Fibroblast of skin of right biceps (primary cell): ENCODE measurements around the gene TINAGL1.

Source experiments
- DNase-seq: peaks from one replicate; pipeline ENCODE4 v3.0.0-alpha.2; 2013

Gene TINAGL1

DNA sequence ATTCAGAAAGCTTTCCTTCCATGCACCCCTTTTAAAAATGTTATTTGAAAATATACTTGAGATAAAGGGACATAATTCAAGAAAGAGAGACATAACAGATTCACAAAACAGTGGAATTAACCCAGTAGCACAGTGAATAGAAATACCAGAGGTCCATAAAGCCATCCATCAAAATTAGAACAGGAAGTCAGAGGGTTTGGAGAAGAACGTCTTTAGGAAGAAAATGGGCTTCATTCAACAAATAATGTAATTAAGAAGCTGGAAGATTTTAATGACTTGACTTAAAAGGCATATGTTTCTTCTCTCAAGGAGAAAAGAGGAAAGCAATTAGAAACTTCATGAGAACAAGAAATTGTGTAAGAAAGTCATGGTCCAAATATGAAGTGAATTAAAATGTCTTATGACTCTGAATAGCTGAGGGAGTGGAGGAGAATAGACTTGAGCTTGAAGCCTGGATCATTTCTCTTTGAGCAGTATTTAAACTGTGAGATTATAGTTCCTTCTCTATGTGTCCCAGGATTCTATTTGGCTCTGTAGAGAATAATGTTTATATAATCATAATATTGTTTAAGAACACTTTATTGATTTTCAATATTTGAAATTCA is 33.3 kb downstream of the TINAGL1 start:
- DNase-seq, result no peak

DNA sequence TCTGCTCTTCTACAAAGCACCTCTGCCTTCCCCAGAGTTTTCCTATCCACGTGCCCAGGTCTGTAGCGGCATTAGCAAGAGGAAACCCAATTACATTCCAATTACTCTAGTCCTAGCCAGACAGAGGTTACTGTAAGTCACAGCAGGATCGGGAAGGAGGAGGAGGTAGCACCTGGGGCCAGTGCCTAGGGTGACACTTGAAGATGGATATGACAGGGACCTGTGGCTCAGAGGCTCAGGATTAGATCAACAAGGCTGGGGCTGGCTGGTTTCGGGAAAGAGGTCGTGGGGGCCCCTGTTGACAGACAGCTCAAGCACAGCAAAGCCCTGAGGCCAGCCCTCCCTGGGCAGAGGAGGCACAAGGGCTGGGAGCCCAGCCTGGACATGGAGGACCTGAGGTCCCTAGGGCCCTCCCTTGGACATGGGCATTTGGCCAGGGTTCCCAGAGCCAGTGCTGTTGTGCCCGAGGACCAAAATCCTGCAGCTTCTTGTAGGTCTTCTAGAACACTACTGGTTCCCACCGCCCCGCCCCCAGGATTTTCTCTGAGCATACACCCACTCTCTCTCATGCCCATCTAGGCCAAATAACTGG is 38.2 kb downstream of the TINAGL1 start:
- no peak for DNase-seq

DNA sequence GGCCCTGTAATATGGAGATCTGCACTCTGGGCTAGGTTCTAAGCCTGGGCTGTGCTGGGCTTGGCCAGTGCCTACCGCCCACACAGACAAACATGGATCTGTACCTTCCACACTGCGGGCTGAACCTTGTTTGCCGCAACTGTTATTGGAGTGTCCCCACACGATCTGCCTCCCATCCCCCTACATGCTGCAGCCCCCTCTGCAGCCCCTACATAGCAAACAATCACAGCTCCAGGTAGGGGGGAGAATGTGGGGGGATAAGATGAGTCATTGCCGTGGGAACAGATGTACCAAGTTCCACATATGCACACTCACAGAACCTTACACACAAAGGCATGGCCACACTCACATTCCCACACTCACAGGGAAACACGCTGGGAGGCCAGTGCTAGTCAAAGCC is 39.1 kb downstream of the TINAGL1 start:
- DNase-seq, result peak; percentile 20

DNA sequence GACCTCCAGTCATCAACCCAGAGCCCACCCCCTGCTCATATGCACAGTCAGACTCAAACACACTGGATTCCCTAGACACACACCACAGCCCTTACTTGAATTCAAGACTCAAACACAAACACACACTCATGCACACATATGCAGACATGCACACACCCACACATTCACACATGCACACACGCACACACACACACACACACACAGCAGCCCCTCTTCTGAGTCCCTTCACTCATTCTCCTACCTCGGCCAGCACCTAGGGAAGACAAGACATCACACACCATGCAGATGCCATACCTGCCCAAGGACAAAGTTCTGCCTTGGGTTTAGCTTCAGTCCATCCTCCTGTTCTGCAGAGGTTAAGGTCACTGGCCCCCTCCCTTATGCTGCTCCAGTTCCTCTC is 39.6 kb downstream of the TINAGL1 start:
- DNase-seq, result no peak

DNA sequence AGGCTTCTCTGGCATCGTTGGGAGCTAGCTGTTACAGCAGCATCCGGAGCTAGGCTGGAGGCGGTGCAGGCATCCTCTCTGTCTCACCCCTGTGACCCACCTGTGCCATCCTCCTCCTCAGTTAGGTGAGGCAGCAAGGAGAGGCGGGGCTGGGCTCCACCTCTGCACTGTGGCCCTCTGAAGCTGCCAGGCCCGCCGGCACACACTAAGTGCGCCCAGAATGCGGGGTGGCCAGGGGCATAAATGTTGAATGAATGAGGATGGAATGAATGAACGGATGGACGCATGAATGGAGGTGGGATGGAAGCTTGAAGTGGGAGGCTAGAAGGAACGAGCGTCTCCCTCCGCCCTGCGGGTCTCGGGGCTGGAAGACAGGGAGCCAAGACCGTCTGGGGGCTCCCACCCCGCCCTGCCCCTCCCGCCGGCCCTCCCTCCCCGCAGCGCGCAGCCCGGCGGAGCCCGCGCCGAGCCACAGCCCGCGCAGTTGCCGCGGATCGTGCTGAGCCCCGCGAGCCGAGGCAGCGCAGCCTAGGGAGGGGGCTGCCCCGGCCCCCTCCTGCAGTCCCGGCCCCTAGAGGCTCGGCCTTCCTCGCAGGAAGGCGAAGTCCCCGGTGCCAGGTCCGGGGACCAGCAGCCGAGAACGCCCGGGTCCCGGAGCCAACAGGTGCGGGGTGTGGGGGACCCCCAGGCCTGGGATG is 41.1 kb downstream of the TINAGL1 start, which contains the start of gene HCRTR1:
HCRTR1 (plus strand) TSS at position 472 of the 698 bp plus-strand sequence. CDS start 1,504 bp downstream, outside the sequence.
- no peak for DNase-seq

DNA sequence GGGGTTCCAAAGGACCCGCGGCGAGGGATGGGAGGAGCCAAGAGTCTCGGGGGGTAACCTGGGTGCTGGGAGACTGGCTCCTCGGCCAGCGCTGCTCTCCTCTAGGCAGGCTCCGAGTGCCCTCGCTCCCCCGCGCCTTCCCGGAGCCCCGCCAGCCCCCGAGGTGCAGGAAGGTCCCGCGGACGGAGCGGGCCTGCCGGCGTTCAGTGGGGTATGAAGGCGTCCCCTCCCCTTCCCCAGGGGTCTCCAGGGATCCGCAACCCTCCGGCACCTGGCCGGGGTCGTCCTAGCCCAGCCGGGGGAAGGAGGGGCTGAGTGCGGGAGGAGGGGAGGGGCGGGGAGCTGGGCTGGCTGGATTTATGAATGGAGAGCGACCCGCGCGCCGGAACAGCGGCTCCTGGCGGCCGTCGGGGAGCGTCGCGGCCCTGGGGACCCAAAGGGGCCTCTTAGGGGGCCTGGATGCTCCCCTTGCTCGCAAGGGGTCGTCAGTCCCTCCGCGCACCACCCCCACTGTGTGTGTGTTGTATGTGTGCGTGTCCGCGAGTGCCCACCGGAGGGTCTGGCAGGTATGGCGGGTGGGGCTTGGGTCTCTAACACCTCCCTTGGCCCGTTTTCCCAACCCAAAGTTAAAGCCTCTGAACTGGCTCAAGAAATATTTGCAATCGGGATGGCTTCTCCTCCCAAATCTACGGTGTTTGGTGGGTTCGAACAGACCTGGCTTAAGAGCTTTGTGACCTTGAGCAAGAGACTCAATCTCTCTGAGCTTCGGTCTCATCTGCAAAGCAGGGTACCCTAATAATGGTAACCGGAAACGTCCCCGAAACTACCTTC is 41.8 kb downstream of the TINAGL1 start:
- DNase-seq, result peak; percentile 38

DNA sequence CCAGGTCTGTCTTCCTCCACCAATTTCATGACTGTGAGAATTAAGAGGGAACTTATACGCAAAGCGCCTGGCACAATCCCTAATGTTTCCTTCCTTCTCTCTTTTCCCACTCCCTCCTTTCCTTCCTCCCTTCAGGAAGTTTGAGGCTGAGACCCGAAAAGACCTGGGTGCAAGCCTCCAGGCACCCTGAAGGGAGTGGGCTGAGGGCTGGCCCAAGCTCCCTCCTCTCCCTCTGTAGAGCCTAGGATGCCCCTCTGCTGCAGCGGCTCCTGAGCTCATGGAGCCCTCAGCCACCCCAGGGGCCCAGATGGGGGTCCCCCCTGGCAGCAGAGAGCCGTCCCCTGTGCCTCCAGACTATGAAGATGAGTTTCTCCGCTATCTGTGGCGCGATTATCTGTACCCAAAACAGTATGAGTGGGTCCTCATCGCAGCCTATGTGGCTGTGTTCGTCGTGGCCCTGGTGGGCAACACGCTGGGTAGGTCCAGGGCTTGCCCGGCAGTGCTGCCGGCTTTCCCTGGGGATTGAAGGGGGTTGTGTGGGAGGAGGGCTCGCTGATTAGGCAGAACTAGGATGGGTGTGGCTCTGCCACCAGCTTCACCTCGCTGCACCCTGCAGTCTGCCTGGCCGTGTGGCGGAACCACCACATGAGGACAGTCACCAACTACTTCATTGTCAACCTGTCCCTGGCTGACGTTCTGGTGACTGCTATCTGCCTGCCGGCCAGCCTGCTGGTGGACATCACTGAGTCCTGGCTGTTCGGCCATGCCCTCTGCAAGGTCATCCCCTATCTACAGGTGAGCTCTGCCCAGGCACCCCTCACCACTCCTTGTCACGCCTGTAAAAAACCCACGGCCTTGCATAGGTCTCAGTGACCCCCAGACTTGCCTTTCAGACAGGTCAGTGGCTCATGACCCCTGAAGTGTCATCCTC is 42.9 kb downstream of the TINAGL1 start:
- DNase-seq, result no peak

DNA sequence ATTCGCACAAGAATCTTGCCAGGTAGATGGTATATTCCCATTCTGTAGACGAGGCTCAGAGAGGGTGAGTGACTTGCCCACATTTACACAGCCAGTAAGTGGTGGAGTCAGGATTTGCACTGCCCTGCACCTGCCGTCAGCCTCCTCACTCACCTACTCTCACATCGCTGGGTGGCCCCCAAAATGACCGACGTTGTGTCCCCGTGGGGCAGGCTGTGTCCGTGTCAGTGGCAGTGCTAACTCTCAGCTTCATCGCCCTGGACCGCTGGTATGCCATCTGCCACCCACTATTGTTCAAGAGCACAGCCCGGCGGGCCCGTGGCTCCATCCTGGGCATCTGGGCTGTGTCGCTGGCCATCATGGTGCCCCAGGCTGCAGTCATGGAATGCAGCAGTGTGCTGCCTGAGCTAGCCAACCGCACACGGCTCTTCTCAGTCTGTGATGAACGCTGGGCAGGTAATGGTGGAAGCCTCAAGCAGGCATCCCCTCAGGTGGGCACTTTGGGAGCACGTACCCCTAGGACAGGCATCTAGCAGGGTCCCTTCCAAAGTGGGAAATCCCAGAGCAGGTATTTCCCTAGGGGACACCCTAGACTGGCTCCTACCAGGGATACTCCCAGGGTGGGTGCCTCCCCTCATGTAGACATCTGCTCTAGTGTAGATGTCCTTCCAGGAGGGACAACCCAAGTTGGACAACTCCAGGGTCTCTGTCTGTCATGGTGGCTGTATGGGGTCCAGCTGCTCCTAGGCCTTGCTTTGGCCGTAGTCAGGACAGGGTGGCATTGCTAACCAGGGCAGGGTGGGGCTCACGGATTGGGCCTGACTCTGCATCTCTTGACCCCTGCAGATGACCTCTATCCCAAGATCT is 44.5 kb downstream of the TINAGL1 start:
- no peak for DNase-seq

DNA sequence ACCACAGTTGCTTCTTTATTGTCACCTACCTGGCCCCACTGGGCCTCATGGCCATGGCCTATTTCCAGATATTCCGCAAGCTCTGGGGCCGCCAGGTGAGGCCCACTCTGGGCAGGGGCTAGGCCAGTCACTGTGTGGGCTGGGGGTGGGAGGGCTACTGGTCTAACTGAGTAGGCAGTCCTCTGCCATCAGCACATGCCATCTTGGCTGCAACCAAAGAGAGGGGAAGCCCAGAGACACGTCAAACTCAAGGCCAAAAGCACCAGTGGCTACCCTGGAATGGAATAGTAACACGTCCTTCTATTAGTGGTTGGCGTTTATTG is 45.1 kb downstream of the TINAGL1 start:
- no peak for DNase-seq

DNA sequence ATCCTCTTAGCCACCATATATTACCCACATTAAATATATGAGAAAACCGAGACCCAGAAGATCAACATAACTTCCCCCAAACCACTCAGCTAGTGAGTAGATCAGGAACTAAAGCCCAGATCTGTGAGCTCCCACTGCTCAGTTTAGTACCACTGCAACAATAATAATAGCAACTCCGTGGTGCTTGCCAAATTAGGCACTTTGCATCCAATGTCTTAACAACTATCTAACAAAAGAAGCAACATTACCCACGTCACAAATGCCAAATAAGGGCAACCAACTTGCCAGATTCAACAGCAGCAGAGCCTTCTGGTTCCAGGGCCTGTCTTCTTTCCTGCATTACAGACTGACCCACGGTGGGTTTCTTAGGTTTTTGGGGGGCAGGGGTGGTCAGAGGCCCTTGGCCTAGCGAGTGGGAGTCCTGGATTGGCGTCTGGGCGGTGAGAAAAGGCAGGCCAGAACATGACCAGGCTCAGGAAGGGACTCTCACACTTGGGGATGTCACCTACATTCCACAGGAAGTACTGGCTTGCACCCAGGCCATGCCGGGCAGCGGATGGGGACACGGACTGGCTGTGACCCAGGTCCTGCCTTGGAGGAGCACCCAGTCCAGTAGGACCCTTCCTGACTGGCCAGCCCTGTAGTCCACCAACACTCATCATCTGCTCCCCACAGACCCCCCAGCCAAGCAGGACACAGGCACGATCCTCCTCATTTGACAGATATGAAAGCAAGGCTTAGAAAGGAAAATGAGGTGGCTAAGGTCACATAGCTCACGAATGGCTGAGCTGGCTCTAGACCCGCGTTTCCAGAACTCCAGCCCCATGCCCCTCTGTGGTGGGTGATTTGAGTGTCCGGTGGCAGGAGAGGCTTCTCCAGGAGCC is 45.8 kb downstream of the TINAGL1 start:
- DNase-seq, result no peak

DNA sequence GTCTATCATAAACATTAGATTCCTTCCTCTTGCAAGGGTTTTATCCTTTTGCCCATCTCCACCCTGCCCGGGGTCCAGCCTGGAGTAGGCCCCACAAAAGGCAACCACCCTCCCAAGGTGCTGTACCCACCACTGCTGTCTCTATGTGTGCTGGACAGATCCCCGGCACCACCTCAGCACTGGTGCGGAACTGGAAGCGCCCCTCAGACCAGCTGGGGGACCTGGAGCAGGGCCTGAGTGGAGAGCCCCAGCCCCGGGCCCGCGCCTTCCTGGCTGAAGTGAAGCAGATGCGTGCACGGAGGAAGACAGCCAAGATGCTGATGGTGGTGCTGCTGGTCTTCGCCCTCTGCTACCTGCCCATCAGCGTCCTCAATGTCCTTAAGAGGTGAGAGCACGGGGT is 47.0 kb downstream of the TINAGL1 start:
- DNase-seq, result no peak

DNA sequence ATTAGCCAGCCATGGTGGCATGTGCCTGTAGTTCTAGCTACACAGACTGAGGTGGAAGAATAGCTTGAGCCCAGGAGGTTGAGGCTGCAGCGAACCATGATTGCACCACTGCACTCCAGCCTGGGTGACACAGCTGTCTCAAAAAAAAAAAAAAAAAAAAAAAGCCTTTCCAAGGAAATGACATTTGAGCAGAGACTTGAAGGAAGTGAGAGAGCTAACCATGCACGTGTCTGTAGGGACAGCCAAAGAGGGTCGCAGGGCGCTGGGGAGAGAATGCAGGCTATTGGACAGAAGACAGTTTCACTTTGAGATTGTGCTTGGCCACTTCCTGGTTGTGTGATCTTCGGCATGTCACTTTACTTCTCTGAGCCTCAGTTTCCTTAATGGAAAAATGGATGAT is 48.0 kb downstream of the TINAGL1 start:
- DNase-seq, result no peak

DNA sequence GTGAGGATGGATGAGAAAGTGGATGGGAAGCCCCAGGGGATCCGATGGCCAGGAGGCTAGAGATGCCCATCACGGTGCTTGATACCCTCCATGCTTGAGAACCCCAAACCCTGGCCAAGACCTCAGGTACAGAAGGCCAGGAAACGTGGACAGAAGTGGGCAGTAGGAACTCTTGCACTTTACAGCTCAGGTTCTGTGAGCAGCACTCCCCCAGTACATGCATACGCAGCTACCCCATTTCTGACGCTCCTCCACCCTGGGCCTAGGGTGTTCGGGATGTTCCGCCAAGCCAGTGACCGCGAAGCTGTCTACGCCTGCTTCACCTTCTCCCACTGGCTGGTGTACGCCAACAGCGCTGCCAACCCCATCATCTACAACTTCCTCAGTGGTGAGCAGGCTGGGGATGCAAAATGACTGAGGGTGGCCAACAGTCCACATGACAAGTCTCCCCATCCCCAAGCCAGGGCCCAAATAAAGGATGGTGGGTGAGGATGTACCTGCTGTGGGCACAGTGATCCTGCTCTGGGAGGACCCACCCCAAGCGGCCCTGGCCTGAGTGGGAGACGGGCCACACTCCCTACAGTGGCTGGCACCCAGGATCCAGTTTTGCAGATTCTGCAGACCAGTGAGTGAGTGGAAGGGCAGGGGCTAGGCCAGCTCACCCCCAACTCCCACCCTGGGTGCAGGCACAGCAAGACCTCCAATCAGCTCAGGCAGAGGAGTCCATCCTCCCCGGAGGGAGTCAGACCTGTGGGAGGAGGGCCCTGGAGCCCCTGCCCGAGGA is 48.6 kb downstream of the TINAGL1 start:
- no peak for DNase-seq

DNA sequence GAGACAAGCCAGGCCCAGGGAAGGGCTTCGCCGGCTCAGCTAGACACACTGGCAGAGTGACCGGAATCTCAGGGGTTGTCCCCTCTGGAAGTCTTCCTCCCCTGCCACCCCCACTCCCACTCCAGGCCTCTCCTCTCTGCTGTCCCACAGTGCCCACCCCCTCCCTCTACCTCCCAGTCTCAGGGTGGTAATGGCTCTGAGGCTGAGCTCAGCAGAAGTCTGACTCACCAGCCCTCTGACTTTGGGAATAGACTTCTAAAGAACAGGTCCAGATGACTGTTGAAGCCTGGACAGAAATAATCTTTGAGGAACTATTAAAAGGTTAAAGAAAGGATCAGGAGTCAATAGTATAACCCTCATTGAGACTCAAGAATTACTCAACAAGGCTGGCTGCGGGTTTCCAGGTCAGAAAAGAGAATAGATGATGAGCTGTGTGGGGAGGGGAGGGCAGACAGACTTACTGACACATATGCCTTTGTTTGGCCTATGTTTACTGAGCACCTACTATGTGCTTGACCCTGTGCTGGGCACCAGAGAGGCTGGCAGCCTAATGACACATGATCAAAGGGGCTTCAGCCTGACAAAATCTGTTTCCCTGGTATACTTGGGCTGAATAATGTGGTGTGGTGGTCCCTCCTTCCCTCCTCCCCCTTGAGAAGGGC is 49.4 kb downstream of the TINAGL1 start:
- peak; percentile 69 for DNase-seq

DNA sequence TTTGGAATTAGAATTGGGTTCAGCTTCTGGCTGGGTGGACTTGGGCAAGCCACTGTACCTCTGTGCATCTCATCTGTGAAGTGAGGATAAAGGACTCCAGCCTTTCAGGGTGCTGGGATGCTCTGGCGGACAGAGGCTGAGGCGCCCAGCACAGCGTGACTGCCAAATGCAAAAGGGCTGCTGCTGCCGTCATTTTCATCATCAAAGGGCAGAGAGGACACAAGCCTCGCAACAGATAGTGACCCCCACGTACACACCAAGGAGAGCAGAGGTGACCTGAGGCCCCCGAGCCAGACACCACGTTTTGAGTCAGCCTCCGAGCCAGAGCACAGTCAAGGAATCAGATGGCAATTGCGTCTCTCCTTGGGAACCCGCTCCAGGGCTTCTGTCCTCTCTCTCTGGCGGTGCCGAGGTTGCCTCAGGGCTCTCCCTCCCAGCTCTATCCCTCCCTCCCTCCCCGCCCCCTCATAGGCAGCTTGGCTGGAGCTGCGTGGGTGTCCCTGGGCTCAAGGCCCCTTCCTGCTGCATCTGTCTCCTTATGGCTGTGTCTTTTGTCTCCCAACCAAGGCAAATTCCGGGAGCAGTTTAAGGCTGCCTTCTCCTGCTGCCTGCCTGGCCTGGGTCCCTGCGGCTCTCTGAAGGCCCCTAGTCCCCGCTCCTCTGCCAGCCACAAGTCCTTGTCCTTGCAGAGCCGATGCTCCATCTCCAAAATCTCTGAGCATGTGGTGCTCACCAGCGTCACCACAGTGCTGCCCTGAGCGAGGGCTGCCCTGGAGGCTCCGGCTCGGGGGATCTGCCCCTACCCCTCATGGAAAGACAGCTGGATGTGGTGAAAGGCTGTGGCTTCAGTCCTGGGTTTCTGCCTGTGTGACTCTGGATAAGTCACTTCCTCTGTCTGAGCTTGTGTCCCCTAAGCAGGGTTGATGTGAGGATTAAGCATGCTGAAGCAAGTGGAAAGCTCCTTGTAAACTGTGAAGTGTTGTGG is 50.2 kb downstream of the TINAGL1 start:
- peak; percentile 29 for DNase-seq

DNA sequence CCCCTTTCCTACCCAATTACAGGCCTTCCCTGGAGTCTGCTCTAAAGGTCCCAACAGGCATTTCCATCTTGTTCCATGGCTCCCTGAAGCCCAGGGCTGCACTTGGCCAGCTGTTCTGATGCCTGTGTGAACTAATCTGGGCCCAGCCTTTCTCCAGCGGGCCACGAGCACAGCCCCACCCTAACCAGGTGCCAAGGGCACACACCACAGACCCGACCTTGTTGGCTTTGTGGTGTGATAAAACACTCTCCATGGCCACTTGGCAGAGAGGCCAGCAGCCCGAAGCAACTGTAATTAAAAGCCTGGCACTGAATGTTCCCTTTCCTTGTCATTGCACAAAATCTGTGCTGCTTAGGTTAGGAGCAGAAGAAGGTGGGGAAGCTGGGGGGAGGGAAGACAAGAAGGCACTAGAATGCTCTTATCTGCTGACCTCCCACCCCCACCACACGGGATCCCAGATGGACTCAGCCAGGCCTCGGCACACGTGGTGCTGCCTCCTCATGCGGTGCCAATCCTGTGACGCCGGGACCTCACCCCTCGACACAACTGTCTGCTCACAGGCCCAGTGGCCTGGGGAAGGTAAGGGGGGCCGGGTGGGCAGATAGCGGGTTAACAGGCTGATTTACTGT is 51.1 kb downstream of the TINAGL1 start:
- no peak for DNase-seq

DNA sequence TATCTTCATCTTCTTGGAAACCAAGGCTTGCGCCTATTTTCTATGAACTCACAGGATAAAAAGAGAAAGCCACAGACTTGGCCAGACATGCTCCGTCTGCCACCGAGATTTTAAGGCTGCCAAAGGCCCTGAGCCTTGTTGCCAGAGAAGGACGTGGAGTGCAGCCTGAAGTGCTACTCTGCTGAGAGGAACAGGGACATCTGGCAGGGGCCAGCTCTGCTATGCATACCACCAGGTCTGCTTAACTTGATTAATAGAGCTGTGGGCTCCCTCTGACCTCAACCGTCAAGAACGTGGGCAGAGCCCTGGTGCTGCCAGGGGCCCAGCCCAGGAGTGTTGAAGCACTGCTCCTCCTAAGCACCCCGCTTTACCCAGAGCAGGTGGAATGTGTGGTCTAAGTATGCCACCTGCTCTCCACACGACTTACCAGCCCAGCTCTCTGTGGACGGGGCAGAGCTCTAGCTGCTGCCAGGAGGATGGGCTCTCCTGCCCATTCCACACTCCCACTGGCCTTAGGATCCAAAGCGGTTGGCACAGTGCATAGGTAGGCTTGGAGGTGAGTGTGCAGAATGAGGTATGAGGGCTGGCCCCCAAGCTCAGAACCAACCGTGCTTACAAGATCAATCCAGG is 51.7 kb downstream of the TINAGL1 start:
- DNase-seq, result no peak
